HG03354 (cell line): ENCODE data around the gene ABHD15.
A peak's percentile ranks its signal among the peaks of the same experiment; 100 is the strongest.

Source experiments
- ATAC-seq: cut with Tn5 transposase; IDR thresholded peaks from one replicate; pipeline ENCODE4 v1.9.1; 2021; ENCODE audit warnings: mild to moderate bottlenecking; ENCODE audit not compliant: unreplicated experiment, poor library complexity, severe bottlenecking

The ABHD15 gene, protein sequence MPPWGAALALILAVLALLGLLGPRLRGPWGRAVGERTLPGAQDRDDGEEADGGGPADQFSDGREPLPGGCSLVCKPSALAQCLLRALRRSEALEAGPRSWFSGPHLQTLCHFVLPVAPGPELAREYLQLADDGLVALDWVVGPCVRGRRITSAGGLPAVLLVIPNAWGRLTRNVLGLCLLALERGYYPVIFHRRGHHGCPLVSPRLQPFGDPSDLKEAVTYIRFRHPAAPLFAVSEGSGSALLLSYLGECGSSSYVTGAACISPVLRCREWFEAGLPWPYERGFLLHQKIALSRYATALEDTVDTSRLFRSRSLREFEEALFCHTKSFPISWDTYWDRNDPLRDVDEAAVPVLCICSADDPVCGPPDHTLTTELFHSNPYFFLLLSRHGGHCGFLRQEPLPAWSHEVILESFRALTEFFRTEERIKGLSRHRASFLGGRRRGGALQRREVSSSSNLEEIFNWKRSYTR

DNA sequence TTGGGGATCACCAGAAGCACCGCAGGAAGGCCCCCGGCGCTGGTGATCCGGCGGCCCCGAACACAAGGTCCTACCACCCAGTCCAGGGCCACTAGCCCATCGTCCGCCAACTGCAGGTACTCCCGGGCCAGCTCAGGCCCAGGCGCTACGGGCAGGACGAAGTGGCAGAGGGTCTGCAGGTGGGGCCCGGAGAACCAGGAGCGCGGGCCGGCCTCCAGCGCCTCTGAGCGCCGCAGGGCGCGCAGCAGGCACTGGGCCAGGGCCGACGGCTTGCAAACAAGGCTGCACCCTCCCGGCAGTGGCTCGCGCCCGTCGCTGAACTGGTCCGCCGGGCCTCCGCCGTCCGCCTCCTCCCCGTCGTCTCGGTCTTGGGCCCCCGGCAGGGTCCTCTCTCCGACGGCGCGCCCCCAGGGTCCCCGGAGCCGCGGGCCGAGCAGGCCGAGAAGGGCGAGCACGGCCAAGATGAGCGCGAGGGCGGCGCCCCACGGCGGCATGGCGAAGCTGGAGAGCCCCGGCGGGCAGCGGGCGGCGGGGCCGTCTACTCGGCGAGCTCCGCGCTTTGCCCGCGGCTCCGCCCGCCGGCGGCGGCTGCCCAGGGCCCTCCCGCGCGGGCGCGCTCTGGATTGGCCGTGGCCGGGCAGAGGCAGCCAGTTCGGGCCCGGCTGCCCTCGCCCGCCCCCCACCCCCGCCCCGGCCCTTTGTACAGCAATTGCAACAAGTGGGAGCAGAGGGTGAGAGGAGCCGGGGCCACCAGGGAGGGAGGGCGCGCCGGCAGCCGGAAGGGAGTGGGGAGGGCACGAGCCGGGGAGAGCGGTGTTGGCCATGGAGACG, at the start of gene ABHD15:
Gene ABHD15, minus strand, starts transcription at position 565 of the 831 bp plus-strand sequence. Its CDS starts 71 bp downstream, at position 494.
- no peak for ATAC-seq

DNA sequence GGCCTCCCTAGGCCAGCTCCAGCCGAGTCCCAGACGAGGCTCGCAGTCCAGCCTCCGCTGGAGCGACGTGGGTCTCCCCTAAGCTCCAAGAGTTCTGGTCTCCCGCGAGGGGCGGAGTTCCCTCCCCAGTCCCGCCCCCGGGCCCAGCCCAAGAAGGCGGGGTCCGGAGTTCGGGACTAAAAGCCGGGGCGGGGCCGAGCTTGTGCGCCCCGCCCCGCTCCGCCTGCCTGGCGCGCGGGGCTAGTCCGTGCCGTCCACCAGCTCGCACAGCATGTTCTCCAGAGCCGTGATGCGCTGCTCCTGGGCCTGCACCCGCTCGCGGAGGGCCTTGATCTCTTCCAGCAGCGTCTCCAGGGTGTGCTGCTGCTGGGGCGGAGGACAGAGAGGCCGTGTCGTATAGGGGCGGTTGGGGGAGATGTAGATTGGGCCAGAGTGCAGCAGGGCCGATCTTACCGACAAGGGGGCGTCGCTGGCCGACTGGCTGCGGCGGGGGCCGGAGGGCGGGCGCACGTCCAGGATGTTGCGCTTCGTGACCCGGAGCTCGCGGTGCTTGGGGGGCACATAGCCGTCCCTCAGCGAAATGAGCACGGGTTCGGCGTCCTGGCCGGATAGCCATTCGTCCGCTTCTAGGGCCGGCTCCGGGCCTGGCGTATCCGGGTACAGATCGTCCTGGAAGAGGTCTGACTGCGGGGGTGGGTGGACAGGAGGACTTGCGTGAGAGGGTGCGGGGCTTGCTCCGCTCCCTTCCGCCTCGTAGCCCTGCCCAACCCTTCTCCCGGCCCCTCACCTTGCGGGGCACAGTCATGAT, 48.9 kb upstream of the ABHD15 start:
- ATAC-seq, result peak; percentile 44

DNA sequence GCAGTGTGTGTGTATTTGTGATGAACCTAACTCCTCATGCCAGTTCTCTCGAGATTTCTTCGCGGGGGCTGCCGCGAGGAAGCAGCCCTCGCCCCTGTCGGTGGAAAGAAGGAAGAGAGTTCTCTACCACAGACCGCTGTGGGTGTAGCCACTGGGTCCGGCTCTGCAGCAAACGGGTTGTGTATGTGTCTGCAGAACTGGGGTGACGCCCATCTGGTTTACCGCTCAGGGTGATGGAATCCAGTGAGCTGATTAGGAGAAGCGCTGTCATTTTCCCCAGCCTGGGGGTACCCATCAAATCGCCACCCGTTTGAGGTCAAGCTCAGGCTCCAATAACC, 48.2 kb upstream of the ABHD15 start:
- ATAC-seq, result no peak

DNA sequence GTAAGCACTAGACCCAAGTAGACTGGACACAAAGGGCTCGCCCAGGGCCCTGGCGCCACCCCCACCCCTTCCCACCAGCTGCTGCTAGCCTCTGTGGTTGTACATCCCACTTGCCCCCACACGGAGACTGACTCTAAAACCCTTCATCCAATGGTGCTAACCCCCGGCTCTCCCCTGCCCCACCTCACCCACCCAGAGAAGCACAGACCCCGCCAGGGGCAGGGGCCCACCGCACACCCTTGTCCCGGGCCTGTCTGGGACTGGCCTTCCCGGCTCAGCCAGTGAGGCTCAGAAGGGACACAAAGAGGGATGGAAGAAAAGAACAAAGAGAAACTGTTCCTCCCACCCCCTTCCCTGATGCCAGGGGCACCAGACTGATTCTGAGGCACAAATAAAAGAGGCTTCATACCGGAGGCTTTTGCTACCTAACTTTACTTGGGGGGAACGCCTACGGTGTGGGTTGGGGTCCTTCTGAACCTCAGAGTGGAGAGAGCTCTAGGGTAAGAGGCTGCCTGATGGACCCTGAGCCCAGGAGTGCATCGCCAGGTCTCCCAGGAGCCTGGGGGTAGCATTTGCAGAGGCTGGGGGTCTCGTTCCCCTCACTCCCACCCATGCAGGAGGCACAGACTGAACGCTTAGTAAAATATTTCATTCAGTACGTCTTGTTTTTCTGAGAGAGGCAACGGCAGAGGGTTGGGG, 47.7 kb upstream of the ABHD15 start:
- ATAC-seq, result no peak

DNA sequence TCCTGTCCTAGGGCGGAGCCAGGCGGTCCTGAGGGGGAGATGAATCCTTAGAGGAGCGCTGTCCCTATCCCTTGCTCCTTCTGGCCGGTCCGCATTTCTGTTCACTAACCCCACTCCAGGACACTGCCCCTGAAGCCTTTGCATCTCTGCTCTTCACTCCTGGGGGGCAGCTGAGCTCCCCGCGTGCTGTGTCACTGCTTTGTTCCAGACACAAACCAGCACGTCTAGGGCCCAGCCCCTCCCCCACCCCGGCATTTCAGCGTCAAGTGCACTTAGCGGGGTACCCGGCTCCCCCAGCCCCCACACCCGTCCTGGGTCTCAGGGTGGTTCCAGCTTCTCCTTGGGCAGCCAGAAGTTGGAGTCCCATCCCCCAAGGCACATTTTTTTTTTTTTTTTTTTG, 47.0 kb upstream of the ABHD15 start:
- ATAC-seq, result no peak

DNA sequence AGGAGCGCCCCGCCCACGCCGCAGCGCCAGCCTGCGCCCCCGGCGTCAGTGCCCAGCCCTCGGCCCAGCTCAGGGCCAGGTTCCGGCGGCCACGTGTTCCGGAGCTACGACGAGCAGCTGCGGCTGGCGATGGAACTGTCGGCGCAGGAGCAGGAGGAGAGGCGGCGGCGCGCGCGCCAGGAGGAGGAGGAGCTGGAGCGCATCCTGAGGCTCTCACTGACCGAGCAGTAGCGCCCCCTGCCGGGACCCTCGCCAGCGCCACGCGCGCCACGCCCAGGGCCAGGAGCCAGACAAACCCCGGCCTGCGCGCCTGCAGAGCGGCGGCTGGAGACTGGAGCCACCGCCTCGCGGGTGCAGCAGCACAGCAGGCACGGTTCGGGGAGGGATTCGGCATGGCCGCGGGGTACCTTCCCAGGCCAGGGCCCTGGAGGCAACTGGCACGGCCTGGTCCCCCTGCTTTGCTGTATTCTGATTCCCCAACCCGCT, 46.6 kb upstream of the ABHD15 start:
- peak; percentile 50 for ATAC-seq

DNA sequence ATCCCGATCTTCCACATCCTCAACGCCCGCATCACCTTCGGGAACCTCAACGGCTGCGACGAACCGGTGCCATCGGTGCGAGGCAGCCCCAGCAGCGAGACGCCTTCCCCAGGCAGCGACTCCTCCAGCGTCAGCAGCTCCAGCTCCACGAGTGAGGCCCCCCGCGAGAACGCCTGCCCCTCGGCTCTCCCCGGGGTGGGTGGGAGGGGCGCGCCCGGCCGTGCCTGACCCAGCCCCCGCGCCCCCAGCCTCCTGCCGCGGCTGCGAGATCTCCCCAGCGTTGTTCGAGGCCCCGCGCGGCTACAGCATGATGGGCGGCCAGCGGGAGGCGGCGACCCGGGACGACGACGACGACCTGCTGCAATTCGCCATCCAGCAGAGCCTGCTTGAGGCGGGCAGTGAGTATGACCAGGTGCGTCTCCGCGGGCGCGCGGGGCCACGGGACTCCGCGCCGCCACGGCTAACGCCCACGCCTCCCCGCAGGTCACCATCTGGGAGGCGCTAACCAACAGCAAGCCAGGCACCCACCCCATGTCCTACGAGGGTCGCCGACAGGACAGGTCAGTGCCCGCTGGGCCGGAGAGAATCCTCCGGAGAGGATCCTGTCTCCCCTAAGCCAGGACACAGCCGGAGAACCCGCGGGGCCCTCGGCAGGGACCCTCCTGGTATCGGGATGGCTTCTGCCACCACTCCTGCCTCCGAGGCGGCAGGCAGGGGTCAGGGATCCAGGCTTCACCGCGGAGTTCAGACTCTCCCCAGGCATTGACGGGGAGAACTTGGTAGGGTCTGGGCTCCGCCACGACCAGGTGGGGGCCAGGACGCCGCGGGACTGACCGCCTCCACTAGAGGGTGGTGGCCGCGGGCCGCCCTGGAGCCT, 45.8 kb upstream of the ABHD15 start:
- ATAC-seq, result no peak

DNA sequence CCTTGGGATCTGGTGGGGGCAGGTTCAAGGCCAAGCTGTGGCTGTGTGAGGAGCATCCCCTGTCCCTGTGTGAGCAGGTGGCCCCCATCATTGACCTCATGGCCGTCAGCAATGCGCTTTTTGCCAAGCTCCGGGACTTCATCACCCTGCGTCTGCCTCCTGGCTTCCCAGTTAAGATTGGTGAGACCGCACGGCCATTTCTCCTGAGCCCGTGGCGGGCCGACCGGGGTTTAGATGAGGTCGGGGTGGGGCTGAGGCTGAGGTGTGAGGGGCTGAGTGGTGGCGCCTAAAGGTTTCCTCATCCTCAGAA, 45.2 kb upstream of the ABHD15 start:
- ATAC-seq, result no peak

DNA sequence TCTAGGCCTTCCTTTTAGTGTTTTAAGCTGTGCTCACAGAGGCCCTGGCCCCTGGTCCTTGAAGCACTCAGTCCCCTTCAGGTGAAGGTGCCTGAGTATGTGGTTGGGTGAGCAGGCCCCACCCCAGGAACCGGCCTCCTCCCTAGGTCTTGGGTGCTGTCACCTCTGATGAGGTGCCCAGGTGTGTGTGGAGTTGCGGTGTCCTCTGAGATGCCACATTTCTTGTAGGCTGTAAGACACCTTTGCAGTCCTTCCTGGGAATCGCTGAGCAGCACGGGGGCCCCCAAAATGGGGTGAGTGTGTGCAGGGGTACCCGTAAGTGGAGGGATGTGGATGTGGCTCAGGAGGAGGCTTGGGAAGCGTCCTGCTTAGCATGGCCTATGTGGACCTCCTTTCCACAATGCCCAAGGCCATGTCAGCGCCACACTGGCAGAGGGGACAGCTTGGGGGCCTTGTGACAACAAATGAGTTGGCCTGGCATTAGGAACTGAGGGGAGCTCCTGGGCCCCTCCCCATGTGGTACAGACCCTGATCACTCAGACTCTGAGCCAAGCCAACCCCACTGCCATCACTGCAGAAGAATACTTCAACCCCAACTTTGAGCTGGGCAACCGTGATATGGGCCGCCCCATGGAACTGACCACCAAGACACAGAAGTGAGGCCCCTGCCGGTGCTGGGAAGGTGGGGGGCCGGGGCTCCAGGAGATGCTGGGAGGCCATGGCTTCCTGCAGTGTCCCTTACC, 44.7 kb upstream of the ABHD15 start:
- no peak for ATAC-seq

DNA sequence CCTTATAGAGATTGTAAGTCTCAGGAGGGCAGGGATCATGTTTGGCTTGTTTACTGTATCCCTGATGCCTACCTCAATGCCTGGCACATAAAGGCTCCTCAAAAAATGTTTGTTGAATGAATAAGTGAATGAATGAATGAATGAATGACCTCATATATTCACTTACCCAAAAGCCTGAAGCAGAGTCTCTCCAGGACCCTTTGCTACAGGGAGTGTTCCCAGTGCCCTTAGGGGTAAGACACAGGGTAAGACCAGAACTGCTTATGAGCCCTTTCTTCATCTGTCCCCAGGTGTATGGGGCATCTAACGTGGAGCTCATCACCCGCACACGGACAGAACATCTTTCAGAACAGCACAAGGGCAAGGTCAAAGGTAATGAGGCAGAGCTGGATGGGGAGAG, 43.6 kb upstream of the ABHD15 start:
- ATAC-seq, result no peak

DNA sequence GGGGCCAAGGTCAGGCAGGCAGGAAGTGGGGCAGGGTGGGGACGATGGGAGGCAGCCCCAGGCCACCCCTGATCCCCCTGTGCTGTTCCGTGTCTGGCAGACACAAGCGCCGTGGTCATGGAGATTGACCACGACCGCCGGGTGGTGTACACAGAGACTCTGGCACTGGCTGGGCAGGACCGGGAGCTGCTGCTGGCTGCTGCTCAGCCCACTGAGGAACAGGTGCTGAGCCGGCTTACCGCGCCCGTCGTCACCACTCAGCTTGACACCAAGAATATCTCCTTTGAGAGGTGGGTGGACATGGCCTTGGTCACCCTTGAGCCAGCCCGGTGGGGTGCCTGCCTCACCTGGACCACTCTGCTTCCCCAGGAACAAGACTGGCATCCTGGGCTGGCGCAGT, 42.1 kb upstream of the ABHD15 start:
- no peak for ATAC-seq

DNA sequence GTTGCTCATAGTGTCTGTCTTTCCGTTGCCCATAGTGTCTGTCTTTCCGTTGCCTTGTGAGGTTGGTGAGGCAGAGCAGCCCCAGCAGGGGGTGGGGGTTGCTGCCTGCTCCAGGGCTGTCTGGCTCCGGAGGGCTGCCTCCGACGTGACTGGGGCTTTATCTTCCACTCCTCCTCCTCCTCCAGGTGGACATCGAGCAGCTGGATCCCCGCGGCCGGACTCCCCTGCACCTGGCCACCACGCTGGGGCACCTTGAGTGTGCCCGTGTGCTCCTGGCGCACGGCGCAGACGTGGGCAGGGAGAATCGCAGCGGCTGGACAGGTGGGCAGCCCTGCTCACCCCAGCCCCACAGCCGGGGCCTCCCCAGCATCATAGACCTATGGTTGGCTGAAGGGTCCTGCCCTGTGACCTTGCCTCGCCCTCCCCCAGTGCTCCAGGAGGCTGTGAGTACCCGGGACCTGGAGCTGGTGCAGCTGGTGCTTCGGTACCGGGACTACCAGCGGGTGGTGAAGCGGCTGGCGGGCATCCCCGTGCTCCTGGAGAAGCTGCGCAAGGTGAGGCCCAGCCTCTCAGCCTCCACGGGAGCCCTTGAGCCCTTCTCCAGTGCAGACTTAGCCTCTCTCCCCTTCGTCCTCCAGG, 40.8 kb upstream of the ABHD15 start:
- ATAC-seq, result no peak

DNA sequence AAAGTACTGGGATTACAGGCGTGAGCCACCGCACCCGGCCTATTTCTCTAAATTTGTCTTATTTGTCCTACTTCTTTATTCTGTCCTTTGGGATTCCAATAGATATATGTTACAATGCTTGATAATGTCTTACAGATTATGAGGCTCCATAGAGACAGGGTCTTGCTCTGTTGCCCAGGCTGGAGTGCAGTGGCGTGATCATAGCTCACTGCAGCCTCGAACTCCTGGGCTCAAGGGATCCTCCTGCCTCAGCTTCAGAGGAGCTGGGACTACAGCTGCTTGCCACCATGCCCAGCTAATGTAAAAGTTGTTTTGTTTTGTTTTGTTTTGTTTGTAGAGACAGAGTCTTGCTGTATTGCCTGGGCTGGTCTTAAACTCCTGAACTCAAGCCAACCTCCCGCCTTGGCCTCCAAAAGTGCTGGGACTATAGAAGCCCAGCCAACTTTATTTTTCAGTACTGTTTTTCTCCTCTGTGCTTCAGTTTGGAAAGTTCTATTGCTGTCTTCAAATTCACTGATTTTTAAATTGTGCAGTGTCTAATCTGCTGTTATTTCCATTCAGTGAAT, 36.4 kb upstream of the ABHD15 start:
- no peak for ATAC-seq

DNA sequence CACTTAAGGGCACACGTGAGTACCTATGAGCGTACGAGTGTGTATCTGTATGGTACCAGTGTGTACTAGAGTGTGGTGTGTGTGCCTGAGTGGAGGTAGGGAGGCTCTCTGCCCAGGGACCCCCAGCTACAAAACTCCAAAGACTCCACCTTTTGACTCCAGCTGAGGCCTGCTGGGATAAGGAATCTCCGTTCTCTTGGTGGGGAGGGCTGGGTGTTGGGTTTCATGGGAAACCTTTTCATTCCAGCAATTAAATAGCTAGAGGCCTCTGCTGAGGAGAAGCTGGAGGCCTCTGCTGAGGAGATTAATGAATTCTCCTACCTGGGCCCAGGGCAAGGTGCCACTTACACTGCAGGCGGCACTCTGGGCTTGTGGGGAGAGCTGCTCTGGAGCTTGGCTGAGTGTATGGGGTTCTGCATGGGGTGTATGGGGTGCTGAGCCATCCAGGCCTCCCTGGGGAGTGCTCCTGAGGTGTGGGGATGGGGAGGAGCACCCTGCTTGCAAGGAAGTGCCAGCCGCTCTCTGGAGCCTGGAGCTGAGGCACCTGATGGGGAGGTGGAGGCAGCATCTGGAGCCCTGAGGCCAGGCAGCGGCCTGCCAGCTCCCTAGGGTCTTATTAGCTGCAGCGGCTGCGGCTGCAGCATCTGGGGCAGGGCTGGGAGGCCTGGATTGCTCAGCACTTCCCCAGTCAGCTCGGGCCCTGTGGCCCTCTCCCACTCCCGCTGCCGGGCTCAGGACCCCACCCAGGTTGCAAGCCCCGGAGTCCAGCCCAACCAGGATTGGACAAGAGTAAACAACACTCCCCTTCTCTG, 30.7 kb upstream of the ABHD15 start:
- ATAC-seq, result no peak

DNA sequence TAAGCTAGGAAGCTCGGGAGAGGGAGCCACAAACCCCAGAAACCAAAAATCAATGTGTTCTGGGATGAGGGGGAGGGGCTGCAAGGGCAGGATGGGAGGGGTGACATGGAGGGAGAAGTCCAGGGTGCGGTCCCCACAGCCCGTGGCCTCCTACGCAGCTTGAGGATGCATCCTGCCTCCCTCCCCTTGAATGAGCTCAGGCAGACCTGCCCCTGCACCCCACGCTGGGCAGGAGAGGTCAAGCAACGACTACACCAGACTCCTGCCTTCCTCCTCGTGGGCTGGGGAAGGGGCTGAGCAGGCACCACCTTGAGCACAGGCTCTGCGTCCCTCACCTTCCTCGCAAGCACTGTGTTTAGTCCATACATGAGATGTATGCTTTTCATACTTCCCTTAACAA, 30.0 kb upstream of the ABHD15 start:
- ATAC-seq, result no peak

DNA sequence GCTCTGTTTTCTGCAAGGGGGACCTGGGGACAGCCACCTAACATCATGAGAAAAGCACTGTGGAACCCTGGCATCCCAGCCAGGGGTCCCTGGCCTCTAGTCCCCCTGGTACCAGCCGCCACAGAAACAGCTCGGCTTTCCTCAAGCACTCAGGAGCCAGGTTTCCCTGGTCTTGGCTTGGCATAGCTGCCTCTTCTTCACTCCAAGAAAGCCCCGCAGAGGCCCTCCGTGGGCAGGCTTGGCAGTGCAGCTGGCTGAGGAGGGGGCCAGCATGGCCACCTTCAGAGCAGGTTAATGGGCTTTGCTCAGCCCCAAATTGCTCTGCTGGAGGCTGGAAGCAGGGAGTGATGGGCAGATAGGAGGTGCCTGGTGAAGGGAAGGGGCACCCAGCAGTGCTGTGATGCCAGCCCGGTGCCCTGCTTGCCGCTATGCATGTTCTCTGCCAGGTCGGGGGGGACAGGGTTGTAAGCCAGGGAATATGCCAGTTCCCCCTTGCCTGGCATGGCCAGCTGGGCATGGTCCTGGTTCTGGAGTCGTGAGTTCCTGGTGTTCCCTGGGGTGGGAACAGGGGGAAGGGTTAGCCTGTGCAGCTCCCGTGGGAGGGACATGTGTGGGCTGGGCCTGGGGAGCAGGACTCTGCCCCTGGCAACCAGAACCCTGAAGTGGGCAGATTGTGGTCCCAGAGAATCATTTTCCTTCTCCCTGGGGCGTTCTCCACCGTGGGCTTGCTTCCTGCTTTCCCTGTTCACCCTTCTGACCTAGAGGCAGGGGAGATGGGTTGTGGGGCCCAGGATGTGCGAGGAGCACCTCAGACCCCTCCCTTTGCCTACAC, 29.3 kb upstream of the ABHD15 start:
- no peak for ATAC-seq
